ENCODE data around the gene PPP1R14C. TPM values are rescaled to one million over a fixed set of nuclear protein-coding genes. Genes with fewer than 3 reads are reported as not detected.
A peak's percentile ranks its signal among the peaks of the same experiment; 100 is the strongest.

The PPP1R14C gene
- total RNA-seq, 1 donor from 2014 or later = 0.26 TPM

DNA sequence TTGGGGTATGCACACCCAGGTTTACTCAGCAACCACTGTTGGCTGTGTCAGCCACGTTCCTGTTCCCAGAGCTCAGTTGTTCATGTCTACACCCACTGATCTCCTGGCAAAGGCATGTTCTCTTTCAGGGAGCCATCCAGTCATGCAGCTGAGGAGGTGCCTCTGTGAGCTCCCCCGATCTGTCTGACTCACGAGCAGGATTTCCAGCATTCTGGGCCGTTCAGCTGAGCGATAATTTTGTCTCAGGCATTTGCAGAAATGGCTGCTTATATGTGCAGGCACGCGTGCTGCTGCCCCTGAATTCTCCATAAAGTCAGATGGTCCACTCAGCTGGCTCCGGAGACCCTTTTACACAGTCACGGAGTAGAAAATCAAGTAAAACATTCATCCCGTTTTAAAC is 147.6 kb downstream of the PPP1R14C start:
- peaks cover 11% of the 10 kb centered on the region for H3K4me1 Mint-ChIP-seq
- Histone ChIP-seq H3K9me3 (ENCODE audit: low read depth) (no peaks in the 10 kb centered on the region), H3K4me1 (peaks cover under 1% of the 10 kb centered on the region), H3K27me3 (no peaks in the 10 kb centered on the region), H3K79me2 (ENCODE audit: low read depth) (no peaks in the 10 kb centered on the region), H3K4me2 (no peak overlapping the region), H2AFZ (replicated peaks) (peak overlapping the region; percentile 9), H3K27ac (no peak overlapping the region), H3K4me3 (no peak overlapping the region), H4K20me1 (ENCODE audit: low read depth) (no peaks in the 10 kb centered on the region), H3F3A (ENCODE audit: low read depth) (no peaks in the 10 kb centered on the region), H3K36me3 (no peaks in the 10 kb centered on the region), H3K9ac (no peak overlapping the region)
- no peak overlapping the region for H3K4me3 Mint-ChIP-seq
- no peak for DNase-seq (ENCODE audit: low spot score)
- H3K9me3 Mint-ChIP-seq = peaks cover 17% of the 10 kb centered on the region
- TF ChIP-seq CTCF (IDR thresholded peaks at IDR 0.05) (no peak), EZH2 (IDR thresholded peaks at IDR 0.05) (no peak), EZH2phosphoT487 (IDR thresholded peaks at IDR 0.05) (no peak)
- no peak overlapping the region for H3K27ac Mint-ChIP-seq
- peaks cover 5% of the 10 kb centered on the region for H3K27me3 Mint-ChIP-seq (ENCODE audit: insufficient read depth, low read depth)
- no peaks in the 10 kb centered on the region for H3K36me3 Mint-ChIP-seq

DNA sequence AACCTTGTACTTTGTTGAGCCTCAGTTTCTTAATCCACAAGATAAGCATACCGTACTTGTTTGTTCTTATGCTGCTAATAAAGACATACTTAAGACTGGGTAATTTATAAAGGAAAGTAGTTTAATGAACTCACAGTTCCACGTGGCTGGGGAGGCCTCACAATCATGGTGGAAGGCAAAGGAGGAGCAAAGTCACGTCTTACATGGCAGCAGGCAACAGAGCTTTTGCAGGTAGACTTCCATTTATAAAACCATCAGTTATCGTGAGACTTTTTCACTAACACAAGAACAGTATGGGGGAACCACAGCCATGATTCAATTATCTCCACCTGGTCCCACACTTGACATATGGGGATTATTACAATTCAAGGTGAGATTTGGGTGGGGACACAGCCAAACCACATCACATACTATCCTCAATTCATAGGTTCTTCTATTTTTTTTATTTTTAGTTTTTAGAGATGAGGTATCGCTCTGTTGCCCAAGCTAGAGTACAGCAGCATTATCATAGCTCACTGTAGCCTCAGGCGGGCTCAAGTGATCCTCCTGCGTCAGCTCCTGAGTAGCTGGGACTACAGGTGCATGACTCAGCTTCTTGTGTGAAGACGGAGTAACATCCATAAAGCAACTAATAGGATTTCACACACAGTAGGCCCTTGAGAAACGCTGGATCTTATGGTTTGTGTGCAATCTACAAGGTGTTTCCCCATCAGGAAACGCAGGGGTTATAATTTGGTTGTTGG is 149.3 kb downstream of the PPP1R14C start:
- no peak overlapping the region for H3K4me3 Mint-ChIP-seq
- no peak overlapping the region for H3K4me3 ChIP-seq
- DNase-seq (ENCODE audit: low spot score) = no peak
- H3K36me3 ChIP-seq = no peaks in the 10 kb centered on the region
- H3K27me3 Mint-ChIP-seq (ENCODE audit: insufficient read depth, low read depth) = peaks cover 7% of the 10 kb centered on the region
- H3K36me3 Mint-ChIP-seq = no peaks in the 10 kb centered on the region
- no peak overlapping the region for H3K9ac ChIP-seq
- no peak overlapping the region for H3K27ac ChIP-seq
- no peaks in the 10 kb centered on the region for H3K4me1 ChIP-seq
- H3K27me3 ChIP-seq = no peaks in the 10 kb centered on the region
- no peaks in the 10 kb centered on the region for H3K9me3 ChIP-seq (ENCODE audit: low read depth)
- H3K79me2 ChIP-seq (ENCODE audit: low read depth) = no peaks in the 10 kb centered on the region
- H3F3A ChIP-seq (ENCODE audit: low read depth) = no peaks in the 10 kb centered on the region
- H3K9me3 Mint-ChIP-seq = peaks cover 11% of the 10 kb centered on the region
- H3K4me2 ChIP-seq = no peak overlapping the region
- no peaks in the 10 kb centered on the region for H4K20me1 ChIP-seq (ENCODE audit: low read depth)
- TF ChIP-seq EZH2phosphoT487 (IDR thresholded peaks at IDR 0.05) = no peak
- no peak overlapping the region for H3K27ac Mint-ChIP-seq
- peaks cover 8% of the 10 kb centered on the region for H3K4me1 Mint-ChIP-seq
- no peak overlapping the region for H2AFZ ChIP-seq (replicated peaks)

GRCh38 chr6:150293019-150293418 is 150.2 kb downstream of the PPP1R14C start:
- no peaks in the 10 kb centered on the region for H3K79me2 ChIP-seq (ENCODE audit: low read depth)
- H3K4me3 ChIP-seq = no peak overlapping the region
- no peak overlapping the region for H2AFZ ChIP-seq (replicated peaks)
- H3K9ac ChIP-seq = no peak overlapping the region
- H4K20me1 ChIP-seq (ENCODE audit: low read depth) = no peaks in the 10 kb centered on the region
- no peaks in the 10 kb centered on the region for H3K27me3 ChIP-seq
- Mint-ChIP-seq H3K4me1 (peaks cover 8% of the 10 kb centered on the region), H3K27ac (peak overlapping the region; percentile 52), H3K36me3 (peaks cover 2% of the 10 kb centered on the region), H3K9me3 (peaks cover 15% of the 10 kb centered on the region), H3K27me3 (ENCODE audit: insufficient read depth, low read depth) (peaks cover 7% of the 10 kb centered on the region), H3K4me3 (no peak overlapping the region)
- H3K27ac ChIP-seq = no peak overlapping the region
- no peaks in the 10 kb centered on the region for H3F3A ChIP-seq (ENCODE audit: low read depth)
- H3K4me1 ChIP-seq = no peaks in the 10 kb centered on the region
- no peaks in the 10 kb centered on the region for H3K9me3 ChIP-seq (ENCODE audit: low read depth)
- no peak overlapping the region for H3K4me2 ChIP-seq
- no peak for DNase-seq (ENCODE audit: low spot score)
- H3K36me3 ChIP-seq = no peaks in the 10 kb centered on the region
- TF ChIP-seq EZH2phosphoT487 (IDR thresholded peaks at IDR 0.05) (no peak), EZH2 (IDR thresholded peaks at IDR 0.05) (no peak), CTCF (IDR thresholded peaks at IDR 0.05) (no peak)

DNA sequence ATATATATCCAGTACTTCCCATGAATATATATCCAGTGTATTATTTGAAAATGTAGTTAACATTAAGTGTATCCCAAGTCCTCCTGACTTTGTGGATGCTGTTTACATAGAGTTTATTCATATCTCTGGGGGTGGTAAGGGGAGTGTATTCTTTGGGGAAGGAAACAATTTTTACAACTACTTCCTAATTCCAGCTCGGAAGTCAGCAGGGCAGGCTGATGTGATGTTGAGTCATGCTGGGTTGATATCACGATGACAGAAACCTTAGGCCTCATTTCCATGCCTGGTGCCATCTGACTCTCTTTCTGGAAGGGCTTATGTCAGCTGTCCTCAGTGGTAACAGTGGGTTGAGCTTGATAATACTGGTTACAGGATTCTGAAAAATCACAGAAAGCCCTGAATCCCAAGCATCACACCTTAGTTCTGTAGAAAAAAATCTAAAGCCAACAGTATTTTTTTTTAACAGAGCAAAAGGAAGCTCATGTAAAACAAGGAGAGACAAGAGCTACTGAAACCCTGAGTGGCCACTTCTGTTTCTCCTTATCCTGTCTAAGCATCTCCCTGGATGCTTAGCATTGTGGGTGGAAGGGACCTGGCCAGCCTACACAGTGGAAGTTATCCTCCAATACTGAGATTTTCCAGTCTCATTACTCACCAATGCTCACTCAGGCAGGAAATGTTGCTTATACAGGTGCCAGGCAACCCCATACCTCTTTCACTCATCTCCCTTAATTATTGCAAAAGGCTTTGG is 150.8 kb downstream of the PPP1R14C start:
- no peak overlapping the region for H3K9ac ChIP-seq
- H2AFZ ChIP-seq (replicated peaks) = no peak overlapping the region
- H3K79me2 ChIP-seq (ENCODE audit: low read depth) = no peaks in the 10 kb centered on the region
- peaks cover 8% of the 10 kb centered on the region for H3K4me1 Mint-ChIP-seq
- no peak overlapping the region for H3K27ac ChIP-seq
- H3K9me3 Mint-ChIP-seq = peaks cover 18% of the 10 kb centered on the region
- H3K9me3 ChIP-seq (ENCODE audit: low read depth) = no peaks in the 10 kb centered on the region
- no peak overlapping the region for H3K4me2 ChIP-seq
- H3K36me3 ChIP-seq = no peaks in the 10 kb centered on the region
- H3F3A ChIP-seq (ENCODE audit: low read depth) = no peaks in the 10 kb centered on the region
- peaks cover 5% of the 10 kb centered on the region for H3K27me3 Mint-ChIP-seq (ENCODE audit: insufficient read depth, low read depth)
- no peak overlapping the region for H3K4me3 Mint-ChIP-seq
- H3K27me3 ChIP-seq = no peaks in the 10 kb centered on the region
- peaks cover 2% of the 10 kb centered on the region for H3K36me3 Mint-ChIP-seq
- TF ChIP-seq CTCF (IDR thresholded peaks at IDR 0.05) (no peak), EZH2phosphoT487 (IDR thresholded peaks at IDR 0.05) (no peak), EZH2 (IDR thresholded peaks at IDR 0.05) (no peak)
- no peaks in the 10 kb centered on the region for H4K20me1 ChIP-seq (ENCODE audit: low read depth)
- no peaks in the 10 kb centered on the region for H3K4me1 ChIP-seq
- no peak for DNase-seq (ENCODE audit: low spot score)
- no peak overlapping the region for H3K27ac Mint-ChIP-seq
- no peak overlapping the region for H3K4me3 ChIP-seq

Measured in neural progenitor cell (in vitro differentiated cells).